Epithelial cell of proximal tubule (primary cell): ENCODE results near the gene KIF3A. TPM values are rescaled to one million over a fixed set of nuclear protein-coding genes. Genes with fewer than 3 reads are reported as not detected.

ENCODE experiments used
- DNase-seq: peaks from one replicate; pipeline ENCODE4 v3.0.0-alpha.2; 2011; ENCODE audit warnings: low read depth
- H3K4me3 ChIP-seq: 2 replicates; pipeline ENCODE4 v1.5.1; 2011; ENCODE audit warnings: low read depth, mild to moderate bottlenecking, low read length
- total RNA-seq: library from RNA; depleted of rRNA; stranded (reverse); fragments of >200 nt; gene quantifications from 2 replicates; pipeline ENCODE4 v1.2.3, GENCODE V29; 2015
- TF ChIP-seq, protein P1 (sequence below): conservative IDR thresholded peaks from 2 replicates; pipeline ENCODE4 v1.5.1; 2012; ENCODE audit warnings: low read depth, mild to moderate bottlenecking, low read length

KIF3A gene
- total RNA-seq, 1 donor from 2014 or later = 7.6 TPM

DNA sequence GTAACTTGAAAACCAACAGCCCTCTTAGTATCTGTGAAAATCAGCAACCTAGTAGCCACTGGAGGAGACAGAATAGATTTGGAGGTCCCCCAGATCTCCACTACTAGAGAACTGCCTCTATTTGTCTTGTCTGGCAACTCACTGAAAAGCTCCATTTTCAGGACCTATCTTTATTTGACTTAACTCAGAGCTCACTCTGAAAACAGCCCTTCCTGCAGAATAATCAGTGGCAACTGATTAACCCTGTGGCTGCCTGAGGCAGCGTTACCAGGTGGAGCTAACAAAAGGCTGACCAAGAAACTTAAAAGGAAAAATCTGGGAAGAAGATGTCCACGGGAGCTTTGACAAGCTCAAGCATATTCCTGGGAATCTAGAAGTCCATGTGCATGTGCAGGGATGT, 89.9 kb downstream of the KIF3A start:
- TF ChIP-seq, protein P1, sequence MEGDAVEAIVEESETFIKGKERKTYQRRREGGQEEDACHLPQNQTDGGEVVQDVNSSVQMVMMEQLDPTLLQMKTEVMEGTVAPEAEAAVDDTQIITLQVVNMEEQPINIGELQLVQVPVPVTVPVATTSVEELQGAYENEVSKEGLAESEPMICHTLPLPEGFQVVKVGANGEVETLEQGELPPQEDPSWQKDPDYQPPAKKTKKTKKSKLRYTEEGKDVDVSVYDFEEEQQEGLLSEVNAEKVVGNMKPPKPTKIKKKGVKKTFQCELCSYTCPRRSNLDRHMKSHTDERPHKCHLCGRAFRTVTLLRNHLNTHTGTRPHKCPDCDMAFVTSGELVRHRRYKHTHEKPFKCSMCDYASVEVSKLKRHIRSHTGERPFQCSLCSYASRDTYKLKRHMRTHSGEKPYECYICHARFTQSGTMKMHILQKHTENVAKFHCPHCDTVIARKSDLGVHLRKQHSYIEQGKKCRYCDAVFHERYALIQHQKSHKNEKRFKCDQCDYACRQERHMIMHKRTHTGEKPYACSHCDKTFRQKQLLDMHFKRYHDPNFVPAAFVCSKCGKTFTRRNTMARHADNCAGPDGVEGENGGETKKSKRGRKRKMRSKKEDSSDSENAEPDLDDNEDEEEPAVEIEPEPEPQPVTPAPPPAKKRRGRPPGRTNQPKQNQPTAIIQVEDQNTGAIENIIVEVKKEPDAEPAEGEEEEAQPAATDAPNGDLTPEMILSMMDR = no peak
- no peak for DNase-seq
- H3K4me3 ChIP-seq = no peak overlapping the region

DNA sequence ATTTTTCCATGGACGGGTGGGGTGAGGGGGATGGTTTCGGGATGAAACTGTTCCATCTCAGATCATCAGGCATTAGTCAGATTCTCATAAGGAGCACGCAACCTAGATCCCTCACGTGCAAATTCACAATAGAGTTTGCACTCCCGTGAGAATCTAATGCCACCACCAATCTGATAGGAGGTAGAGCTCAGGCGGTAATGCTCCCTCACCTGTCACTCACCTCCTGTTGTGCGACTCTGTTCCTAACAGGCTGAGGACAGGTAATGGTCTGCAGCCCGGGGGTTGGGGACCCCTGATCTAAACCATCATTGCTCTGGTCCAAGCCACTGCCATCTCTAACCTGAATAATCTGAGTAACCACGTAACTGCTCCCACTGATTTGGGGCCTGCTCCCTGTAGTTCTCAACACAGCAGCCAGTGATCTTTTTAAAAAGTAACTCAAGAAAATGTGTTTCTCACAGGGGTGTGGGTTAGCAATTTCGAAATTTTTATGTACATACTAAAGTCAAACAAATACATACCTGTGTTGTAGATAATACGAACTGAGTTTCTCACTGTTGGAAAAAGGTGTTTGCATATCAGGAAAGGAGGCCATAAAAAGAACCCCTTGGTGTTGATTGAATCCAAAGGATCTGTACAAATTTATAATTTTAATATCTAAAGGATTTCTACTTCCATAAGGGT, 90.6 kb downstream of the KIF3A start:
- no peak overlapping the region for H3K4me3 ChIP-seq
- TF ChIP-seq, protein P1 = no peak
- no peak for DNase-seq

DNA sequence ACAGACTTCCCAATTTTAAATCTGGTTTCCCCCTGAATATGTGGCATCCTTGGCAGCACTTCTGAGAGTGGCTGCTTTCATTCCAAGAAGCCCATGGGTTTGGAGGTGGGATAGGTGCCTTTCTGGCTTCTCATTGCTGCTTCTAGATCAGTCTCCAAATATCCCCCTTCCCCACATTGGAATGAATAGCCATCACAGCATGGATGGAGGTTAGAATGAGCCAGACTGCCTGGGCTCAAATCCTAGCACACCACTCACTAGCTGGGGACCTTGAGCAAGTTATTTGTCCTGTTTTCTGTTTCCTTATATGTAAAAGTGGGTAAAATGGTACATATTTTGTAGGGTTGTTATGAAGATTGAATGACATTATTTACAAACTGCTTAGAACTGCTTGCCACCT, 93.2 kb downstream of the KIF3A start:
- no peak overlapping the region for H3K4me3 ChIP-seq
- TF ChIP-seq, protein P1 = no peak
- DNase-seq = no peak

Other genes with a start within 250 kb of the KIF3A start
- 33.0 and 41.5 TPM in 2 replicates for gene IRF1, start 246.8 kb downstream of the KIF3A start, total RNA-seq
- not detected in 2 replicates for gene IL5, start 194.0 kb downstream of the KIF3A start, total RNA-seq
- gene RAD50, start 180.6 kb downstream of the KIF3A start, total RNA-seq = 12.4 and 21.3 TPM in 2 replicates
- not detected in 2 replicates for gene IL13, start 79.4 kb downstream of the KIF3A start, total RNA-seq
- not detected in 2 replicates for gene IL4, start 63.6 kb downstream of the KIF3A start, total RNA-seq
- 1.1 and 3.8 TPM in 2 replicates for gene CCNI2, start 9.9 kb upstream of the KIF3A start, total RNA-seq
- gene SEPTIN8, start 39.7 kb upstream of the KIF3A start, total RNA-seq = 38.1 and 51.5 TPM in 2 replicates
- 0.06 and 0.22 TPM in 2 replicates for gene SOWAHA, start 75.8 kb upstream of the KIF3A start, total RNA-seq
- 6.3 and 8.0 TPM in 2 replicates for gene SHROOM1, start 93.1 kb upstream of the KIF3A start, total RNA-seq
- gene GDF9, start 128.9 kb upstream of the KIF3A start, total RNA-seq = 0.14 and 0.52 TPM in 2 replicates
- 288 and 304 TPM in 2 replicates for gene UQCRQ, start 129.1 kb upstream of the KIF3A start, total RNA-seq
- gene LEAP2, start 136.1 kb upstream of the KIF3A start, total RNA-seq = 0.22 and 0.35 TPM in 2 replicates
- gene AFF4, start 226.1 kb upstream of the KIF3A start, total RNA-seq = 25.5 and 29.2 TPM in 2 replicates